Sigmoid colon (tissue), 7 donors: ENCODE data around the gene ALDH3A2. TPM values are rescaled to one million over a fixed set of nuclear protein-coding genes. Genes with fewer than 3 reads are reported as not detected.

Experiments
- DNase-seq: peaks from one replicate; pipeline ENCODE4 v3.0.0-alpha.2; 2019
- H3K27ac ChIP-seq, 4 donors: fragments of 200-600 bp; sonication (generic); one replicate each; pipeline ENCODE4 v1.5.1; 2016 to 2019; ENCODE audit warnings: mild to moderate bottlenecking in 1 of 4
- H3K27me3 ChIP-seq, 3 donors: fragments of 200-600 bp; sonication (generic); one replicate each; pipeline ENCODE4 v1.5.1; 2019; ENCODE audit warnings: mild to moderate bottlenecking in 1 of 3
- H3K36me3 ChIP-seq, 4 donors: fragments of 200-600 bp; sonication (generic); one replicate each; pipeline ENCODE4 v1.5.1; 2016 to 2019
- H3K4me1 ChIP-seq, 4 donors: fragments of 200-600 bp; sonication (generic); one replicate each; pipeline ENCODE4 v1.5.1; 2017 to 2019
- H3K4me3 ChIP-seq, 4 donors: fragments of 200-600 bp; sonication (generic); one replicate each; pipeline ENCODE4 v1.5.1; 2017 to 2019; ENCODE audit warnings: mild to moderate bottlenecking in 2 of 4, moderate library complexity in 1 of 4
- H3K9me3 ChIP-seq, 4 donors: fragments of 200-600 bp in 3 of 4; sonication (generic) in 3 of 4; one replicate each; pipeline versions ENCODE4 v1.5.1 to v1.6.1; 2013 to 2019
- CTCF ChIP-seq, 4 experiments: fragments of 450-650 bp in 3 of 4; fragments of 200-600 bp in 1 of 4; IDR thresholded peaks; one replicate each; pipeline ENCODE4 v1.5.1; 2016 to 2019; ENCODE audit warnings: antibody characterized with exemption in 4 of 4, mild to moderate bottlenecking in 3 of 4, moderate library complexity in 2 of 4
- EP300 ChIP-seq, 4 donors: sonication (generic); formaldehyde crosslinking; IDR thresholded peaks; one replicate each; pipeline ENCODE4 v1.6.1; 2017; ENCODE audit warnings: antibody characterized with exemption in 4 of 4
- POLR2A ChIP-seq, 2 donors: fragments of 450-650 bp; IDR thresholded peaks; one replicate each; pipeline ENCODE4 v1.6.1; 2016; ENCODE audit warnings: antibody characterized with exemption in 2 of 2, mild to moderate bottlenecking in 2 of 2, moderate library complexity in 2 of 2
- POLR2AphosphoS5 ChIP-seq, 4 donors: sonication (generic); formaldehyde crosslinking; IDR thresholded peaks; one replicate each; pipeline ENCODE4 v1.6.1; 2017; ENCODE audit warnings: antibody characterized with exemption in 4 of 4
- WGBS, 2 donors: extraction: QIAGEN DNeasy Blood & Tissue Kit; methylation state at CpG; one replicate each; pipeline ENCODE4 v1.1.7; 2013; 5-methylcytosine and 5-hydroxymethylcytosine counted together
- intact Hi-C: fragments of 100-400 bp; cut with DNase I; formaldehyde crosslinking; loops from one replicate; pipeline ENCODE4 v1.15.1; 2023
- polyA plus RNA-seq, 3 donors: library from polyadenylated mRNA; stranded (reverse); fragments of 200-250 nt; gene quantifications; one replicate each; pipeline ENCODE4 v1.2.3, GENCODE V29; 2013
- total RNA-seq, 4 donors: library from RNA; depleted of rRNA; stranded (reverse); fragments of >200 nt; gene quantifications; one replicate each; pipeline ENCODE4 v1.1.0, GENCODE V29; 2016
- donor health status: healthy with polysubstance abuse.
- donor health status: Bipolar disorder and iron deficiency.
- donor health status: healthy.

Gene ALDH3A2
- total and polyA plus RNA-seq, 7 donors: 45.0 to 104 (median 58.6) TPM

DNA sequence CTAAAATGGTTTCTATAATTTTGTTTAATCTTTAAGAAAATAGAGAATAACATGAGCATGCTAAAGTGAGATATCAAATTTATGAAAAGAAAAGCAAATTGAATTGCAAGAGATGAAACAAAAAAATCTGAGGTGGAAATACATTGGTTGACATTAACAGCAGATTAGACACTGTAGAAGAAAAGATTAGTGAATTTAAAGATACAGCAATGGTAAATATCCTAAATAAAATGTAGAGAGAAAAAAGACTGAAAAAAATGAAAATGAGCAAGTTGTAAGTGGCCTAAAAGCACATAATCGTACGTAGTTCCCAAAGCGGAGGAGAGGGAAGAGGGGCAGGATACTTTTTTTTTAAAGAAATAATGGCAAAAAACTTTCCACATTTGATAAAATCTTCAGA, 30.5 kb upstream of the ALDH3A2 start:
- intact Hi-C loops: no loop called here
- TF ChIP-seq POLR2AphosphoS5 (IDR thresholded peaks at IDR 0.05) (no peak), EP300 (IDR thresholded peaks at IDR 0.05) (no peak), POLR2A (IDR thresholded peaks at IDR 0.05) (no peak), CTCF (IDR thresholded peaks at IDR 0.05) (no peak)
- Histone ChIP-seq H3K9me3 (peaks cover 7 to 19% (median 9%) of the 10 kb centered on the region in 4 donors), H3K27me3 (no peaks in the 10 kb centered on the region), H3K4me1 (peaks cover 0 to 16% (median 10%) of the 10 kb centered on the region in 4 donors), H3K27ac (no peak overlapping the region), H3K4me3 (no peak overlapping the region), H3K36me3 (no peaks in the 10 kb centered on the region)
- DNase-seq: no peak
- 96 to 99% methylated on average over 3 of the region's 3 CpGs for WGBS, 2 donors

GRCh38 chr17:19619705-19620325, 28.7 kb upstream of the ALDH3A2 start:
- Histone ChIP-seq H3K36me3 (no peaks in the 10 kb centered on the region), H3K4me3 (no peak overlapping the region), H3K27me3 (no peaks in the 10 kb centered on the region), H3K27ac (no peak overlapping the region), H3K4me1 (no peaks in the 10 kb centered on the region), H3K9me3 (peaks cover 7 to 19% (median 9%) of the 10 kb centered on the region in 4 donors)
- TF ChIP-seq EP300 (IDR thresholded peaks at IDR 0.05): no peak
- TF ChIP-seq CTCF (IDR thresholded peaks at IDR 0.05): no peak
- no peak for TF ChIP-seq POLR2A (IDR thresholded peaks at IDR 0.05)
- TF ChIP-seq POLR2AphosphoS5 (IDR thresholded peaks at IDR 0.05): no peak
- 47 to 70% methylated on average over 2 of the region's 2 CpGs for whole genome bisulfite sequencing, 2 donors
- no peak for DNase-seq
- intact Hi-C loops: no loop called here

DNA sequence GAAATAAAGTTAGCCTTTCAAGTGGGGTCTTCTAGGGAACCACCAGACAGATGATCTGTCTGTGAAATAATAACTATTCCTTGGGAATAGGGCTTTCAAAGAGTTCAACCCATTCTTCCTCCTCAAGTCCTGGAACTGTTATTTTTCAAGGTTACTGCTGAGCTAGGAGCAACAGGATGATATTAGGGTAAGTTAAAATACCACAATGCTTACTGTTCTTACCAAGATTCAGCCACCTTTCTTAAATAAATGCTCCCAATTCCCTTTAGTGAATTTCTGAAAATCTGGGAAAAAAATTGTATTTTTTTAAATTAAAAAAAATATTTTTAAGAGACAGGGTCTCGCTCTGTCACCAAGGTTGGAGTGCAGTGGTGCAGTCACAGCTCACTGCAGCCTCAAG, 26.9 kb upstream of the ALDH3A2 start:
- Histone ChIP-seq H3K4me1 (no peaks in the 10 kb centered on the region), H3K9me3 (peaks cover 7 to 19% (median 9%) of the 10 kb centered on the region in 4 donors), H3K36me3 (no peaks in the 10 kb centered on the region), H3K4me3 (no peak overlapping the region), H3K27ac (no peak overlapping the region), H3K27me3 (no peaks in the 10 kb centered on the region)
- TF ChIP-seq EP300 (IDR thresholded peaks at IDR 0.05) (no peak), CTCF (IDR thresholded peaks at IDR 0.05) (no peak), POLR2A (IDR thresholded peaks at IDR 0.05) (no peak), POLR2AphosphoS5 (IDR thresholded peaks at IDR 0.05) (no peak)
- intact Hi-C loops: no loop called here
- WGBS, 2 donors: 95 to 99% methylated on average over 1 of the region's 1 CpG
- no peak for DNase-seq

DNA sequence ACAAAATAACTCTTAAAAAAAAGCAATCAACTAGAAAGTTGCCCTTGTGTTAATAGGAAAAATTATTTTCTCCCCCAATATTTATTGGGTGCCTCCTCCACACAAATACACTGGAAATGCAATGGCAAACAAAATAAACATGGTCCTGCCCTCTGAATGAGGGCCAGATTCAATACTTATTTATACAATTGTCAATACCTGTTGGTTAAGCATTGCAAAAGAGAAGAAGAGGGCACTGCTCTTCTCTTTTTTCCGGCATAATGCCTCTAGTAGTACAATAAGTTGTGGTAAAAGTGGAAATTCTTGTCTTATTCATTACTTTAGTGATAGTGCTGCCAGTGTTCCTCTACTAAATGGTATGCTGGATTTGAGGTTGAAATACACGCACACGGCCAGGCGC, 22.5 kb upstream of the ALDH3A2 start:
- intact Hi-C loops: no loop called here

More for the DNA sequence above, 22.5 kb upstream of the ALDH3A2 start:
- TF ChIP-seq POLR2AphosphoS5 (IDR thresholded peaks at IDR 0.05) (no peak), POLR2A (IDR thresholded peaks at IDR 0.05) (no peak), CTCF (IDR thresholded peaks at IDR 0.05) (no peak), EP300 (IDR thresholded peaks at IDR 0.05) (no peak)
- H3K36me3 ChIP-seq: no peaks in the 10 kb centered on the region
- no peak for DNase-seq
- H3K4me3 ChIP-seq: no peak overlapping the region
- no peaks in the 10 kb centered on the region for H3K9me3 ChIP-seq
- no peak overlapping the region for H3K27ac ChIP-seq
- H3K4me1 ChIP-seq: no peaks in the 10 kb centered on the region
- 97 to 98% methylated on average over 4 of the region's 4 CpGs for WGBS, 2 donors
- H3K27me3 ChIP-seq: no peaks in the 10 kb centered on the region
